NAMALWA (cell line): ENCODE data around the gene ZNF677.
"Not testable (repeated sequence)": the region's sequence is repeated elsewhere in the genome, so short reads cannot be mapped to it uniquely, and the experiment has no call there.

ENCODE experiments used
- DNase-seq: peaks from one replicate; pipeline ENCODE4 v3.0.0-alpha.2; 2015; ENCODE audit warnings: low spot score

The ZNF677 gene

GRCh38 chr19:53254411-53255341 lies at the start of gene ZNF677:
ZNF677 (minus strand) TSS chr19:53254873; CDS start chr19:53251550, 3,323 bp downstream.
- DNase-seq: no peak

- DNase-seq: not testable (repeated sequence)
Measured at GRCh38 chr19:53301341-53301740, 46.7 kb upstream of the ZNF677 start.

GRCh38 chr19:53294786-53295441 lies 40.2 kb upstream of the ZNF677 start:
- no peak for DNase-seq

- DNase-seq: no peak
Measured at GRCh38 chr19:53290758-53291549, 36.3 kb upstream of the ZNF677 start.

GRCh38 chr19:53285087-53285486 lies 30.4 kb upstream of the ZNF677 start:
- no peak for DNase-seq

GRCh38 chr19:53281947-53282346 lies 27.3 kb upstream of the ZNF677 start:
- DNase-seq: not testable (repeated sequence)

GRCh38 chr19:53275480-53275879 lies 20.8 kb upstream of the ZNF677 start:
- DNase-seq: no peak

- no peak for DNase-seq
Measured at GRCh38 chr19:53272044-53272443, 17.4 kb upstream of the ZNF677 start.

GRCh38 chr19:53269861-53270260 lies 15.2 kb upstream of the ZNF677 start:
- not testable (repeated sequence) for DNase-seq

- not testable (repeated sequence) for DNase-seq
Measured at GRCh38 chr19:53267623-53268022, 12.9 kb upstream of the ZNF677 start, which contains the start of gene VN1R4. VN1R4 (minus strand) TSS chr19:53267723; CDS start chr19:53267665, 58 bp downstream.

GRCh38 chr19:53257715-53258342 lies 3.2 kb upstream of the ZNF677 start, which contains the start of gene VN1R2:
VN1R2 (plus strand) TSS chr19:53258292; CDS start chr19:53258376, 84 bp downstream.
- not testable (repeated sequence) for DNase-seq

- peak; percentile 4 for DNase-seq
Measured at GRCh38 chr19:53246498-53246897, 8.2 kb downstream of the ZNF677 start.

GRCh38 chr19:53237114-53237777 lies 17.4 kb downstream of the ZNF677 start:
- DNase-seq: no peak

GRCh38 chr19:53224606-53225005 lies 30.1 kb downstream of the ZNF677 start:
- no peak for DNase-seq

- DNase-seq: not testable (repeated sequence)
Measured at GRCh38 chr19:53222716-53223115, 32.0 kb downstream of the ZNF677 start.

- no peak for DNase-seq
Measured at GRCh38 chr19:53212703-53213320, 41.9 kb downstream of the ZNF677 start.

GRCh38 chr19:53211554-53211953 lies 43.1 kb downstream of the ZNF677 start:
- not testable (repeated sequence) for DNase-seq

- DNase-seq: peak; percentile 87
Measured at GRCh38 chr19:53196777-53197396, 57.8 kb downstream of the ZNF677 start.

- peak; percentile 84 for DNase-seq
Measured at GRCh38 chr19:53195265-53195903, 59.3 kb downstream of the ZNF677 start.
